WTC11 (cell line): ENCODE results near the gene CEP63. TPM values are rescaled to one million over a fixed set of nuclear protein-coding genes. Genes with fewer than 3 reads are reported as not detected.

ENCODE experiments used
- CBFB ChIP-seq: sonication (generic); formaldehyde crosslinking; IDR thresholded peaks from 2 replicates; pipeline ENCODE4 v1.8.1; 2022; ENCODE audit warnings: mild to moderate bottlenecking, low read depth, missing genetic modification reagents
- EMX1 ChIP-seq: fragments of 250-450 bp; sonication (Bioruptor Pico); IDR thresholded peaks from 2 replicates; pipeline ENCODE4 v1.8.0; 2021; ENCODE audit warnings: mild to moderate bottlenecking
- ERG ChIP-seq: fragments of 250-450 bp; sonication (Bioruptor Pico); IDR thresholded peaks from 2 replicates; pipeline ENCODE4 v1.8.0; 2021; ENCODE audit warnings: mild to moderate bottlenecking
- ESRRA ChIP-seq: sonication (generic); formaldehyde crosslinking; IDR thresholded peaks from 2 replicates; pipeline ENCODE4 v1.8.1; 2022; ENCODE audit warnings: mild to moderate bottlenecking, missing genetic modification reagents, borderline replicate concordance
- FOXK1 ChIP-seq: sonication (generic); formaldehyde crosslinking; IDR thresholded peaks from 2 replicates; pipeline ENCODE4 v1.8.0; 2022; ENCODE audit warnings: mild to moderate bottlenecking, moderate library complexity, missing genetic modification reagents
- HMGA2 ChIP-seq: fragments of 250-450 bp; sonication (Bioruptor Pico); IDR thresholded peaks from 2 replicates; pipeline ENCODE4 v1.4.0; 2021; ENCODE audit warnings: mild to moderate bottlenecking, moderate library complexity
- IRF2 ChIP-seq: sonication (generic); formaldehyde crosslinking; IDR thresholded peaks from 2 replicates; pipeline ENCODE4 v1.8.0; 2022; ENCODE audit warnings: low read depth, missing genetic modification reagents, borderline replicate concordance
- KAT7 ChIP-seq: sonication (generic); formaldehyde crosslinking; IDR thresholded peaks from 2 replicates; pipeline ENCODE4 v1.8.1; 2023; ENCODE audit warnings: missing genetic modification reagents, mild to moderate bottlenecking, borderline replicate concordance
- MXD4 ChIP-seq: fragments of 250-450 bp; sonication (Bioruptor Pico); IDR thresholded peaks from 2 replicates; pipeline ENCODE4 v1.8.0; 2021; ENCODE audit warnings: mild to moderate bottlenecking, moderate library complexity, borderline replicate concordance
- MYBL2 ChIP-seq: sonication (generic); formaldehyde crosslinking; IDR thresholded peaks from 2 replicates; pipeline ENCODE4 v1.8.1; 2023; ENCODE audit warnings: mild to moderate bottlenecking, moderate library complexity, missing genetic modification reagents
- NR1H2 ChIP-seq: sonication (generic); formaldehyde crosslinking; IDR thresholded peaks from 2 replicates; pipeline ENCODE4 v1.9.0; 2021; ENCODE audit warnings: mild to moderate bottlenecking, moderate library complexity, missing genetic modification reagents
- PRDM15 ChIP-seq: sonication (generic); formaldehyde crosslinking; IDR thresholded peaks from 2 replicates; pipeline ENCODE4 v1.8.0; 2022; ENCODE audit warnings: missing genetic modification reagents
- RELA ChIP-seq: sonication (generic); formaldehyde crosslinking; IDR thresholded peaks from 2 replicates; pipeline ENCODE4 v1.8.1; 2022; ENCODE audit warnings: missing genetic modification reagents, mild to moderate bottlenecking, borderline replicate concordance
- RORB ChIP-seq: fragments of 250-450 bp; sonication (Bioruptor Pico); IDR thresholded peaks from 2 replicates; pipeline ENCODE4 v1.9.0; 2021; ENCODE audit warnings: mild to moderate bottlenecking
- TCF7 ChIP-seq: sonication (generic); formaldehyde crosslinking; IDR thresholded peaks from 2 replicates; pipeline ENCODE4 v1.8.0; 2022; ENCODE audit warnings: mild to moderate bottlenecking, low read depth, missing genetic modification reagents, moderate library complexity
- USF2 ChIP-seq: sonication (generic); formaldehyde crosslinking; IDR thresholded peaks from 2 replicates; pipeline ENCODE4 v1.8.1; 2023; ENCODE audit warnings: mild to moderate bottlenecking, missing genetic modification reagents, moderate library complexity
- ZNF281 ChIP-seq: sonication (generic); formaldehyde crosslinking; IDR thresholded peaks from 2 replicates; pipeline ENCODE4 v1.8.0; 2023; ENCODE audit warnings: mild to moderate bottlenecking, missing genetic modification reagents
- ZNF317 ChIP-seq: sonication (generic); formaldehyde crosslinking; IDR thresholded peaks from 2 replicates; pipeline ENCODE4 v1.8.1; 2023; ENCODE audit warnings: low read depth, mild to moderate bottlenecking, moderate library complexity, missing genetic modification reagents, borderline replicate concordance
- total RNA-seq: library from RNA; stranded (reverse); gene quantifications from 3 replicates; pipeline ENCODE4 v1.2.3, GENCODE V29; 2021
- TF ChIP-seq, protein P1 (sequence below): sonication (generic); formaldehyde crosslinking; IDR thresholded peaks from 2 replicates; pipeline ENCODE4 v1.8.0; 2023; ENCODE audit warnings: missing genetic modification reagents, mild to moderate bottlenecking, borderline replicate concordance
- TF ChIP-seq, protein P2 (sequence below): fragments of 200-600 bp; IDR thresholded peaks from 2 replicates; pipeline ENCODE4 v1.8.0; 2022; ENCODE audit warnings: antibody characterized with exemption
- TF ChIP-seq, protein P3 (sequence below): sonication (generic); formaldehyde crosslinking; IDR thresholded peaks from 2 replicates; pipeline ENCODE4 v1.8.1; 2022; ENCODE audit warnings: mild to moderate bottlenecking, missing genetic modification reagents, moderate library complexity, borderline replicate concordance

The CEP63 gene
- total RNA-seq, 1 experiment from 2014 or later = 28.0 TPM

DNA sequence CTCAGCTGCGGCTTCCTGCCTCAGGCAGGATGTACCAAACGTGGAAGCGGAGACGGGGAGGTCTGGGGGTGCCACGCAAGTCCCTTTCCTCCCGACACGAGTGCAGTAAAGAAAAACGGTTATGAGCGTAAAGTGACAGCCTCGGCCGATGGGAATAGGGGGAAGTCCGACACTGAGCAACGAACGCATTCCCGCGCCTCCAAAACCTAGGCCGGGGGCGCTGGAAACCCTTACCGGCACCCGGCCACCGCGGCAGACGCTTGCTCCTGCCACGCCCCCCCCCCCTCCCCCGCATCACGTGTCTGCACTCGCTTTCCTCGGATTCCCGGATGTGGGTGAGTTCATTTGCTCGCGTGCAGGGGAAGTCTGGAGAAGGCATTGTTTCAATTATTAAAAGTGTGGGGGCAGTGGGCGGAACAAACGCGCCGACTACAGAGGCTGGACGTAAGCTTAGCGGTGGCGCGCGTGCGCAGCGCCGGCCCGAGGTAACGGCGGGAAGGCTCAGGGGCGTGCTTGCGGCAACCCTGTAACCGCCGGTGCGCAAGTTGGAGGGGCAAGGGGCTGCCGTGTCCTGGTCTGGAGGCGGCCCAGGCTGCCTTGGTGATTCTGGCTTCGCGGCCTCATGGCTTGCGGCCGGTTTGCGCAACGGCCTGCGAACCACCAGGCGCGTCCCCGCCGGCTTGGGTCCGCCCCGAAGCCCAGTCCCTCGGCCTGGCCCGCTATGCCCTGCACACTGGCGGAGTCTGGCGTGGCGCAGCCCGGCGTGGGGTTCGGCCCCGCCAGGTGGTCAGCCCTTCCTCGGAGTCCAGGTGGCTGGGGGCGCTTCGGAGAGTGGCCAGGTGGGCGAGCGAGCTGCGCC lies at the start of gene CEP63, which contains the start of gene ANAPC13 (continued):
- TF ChIP-seq USF2 (CRISPR knock-in tag) = peak; percentile 94
- TF ChIP-seq, protein P1, sequence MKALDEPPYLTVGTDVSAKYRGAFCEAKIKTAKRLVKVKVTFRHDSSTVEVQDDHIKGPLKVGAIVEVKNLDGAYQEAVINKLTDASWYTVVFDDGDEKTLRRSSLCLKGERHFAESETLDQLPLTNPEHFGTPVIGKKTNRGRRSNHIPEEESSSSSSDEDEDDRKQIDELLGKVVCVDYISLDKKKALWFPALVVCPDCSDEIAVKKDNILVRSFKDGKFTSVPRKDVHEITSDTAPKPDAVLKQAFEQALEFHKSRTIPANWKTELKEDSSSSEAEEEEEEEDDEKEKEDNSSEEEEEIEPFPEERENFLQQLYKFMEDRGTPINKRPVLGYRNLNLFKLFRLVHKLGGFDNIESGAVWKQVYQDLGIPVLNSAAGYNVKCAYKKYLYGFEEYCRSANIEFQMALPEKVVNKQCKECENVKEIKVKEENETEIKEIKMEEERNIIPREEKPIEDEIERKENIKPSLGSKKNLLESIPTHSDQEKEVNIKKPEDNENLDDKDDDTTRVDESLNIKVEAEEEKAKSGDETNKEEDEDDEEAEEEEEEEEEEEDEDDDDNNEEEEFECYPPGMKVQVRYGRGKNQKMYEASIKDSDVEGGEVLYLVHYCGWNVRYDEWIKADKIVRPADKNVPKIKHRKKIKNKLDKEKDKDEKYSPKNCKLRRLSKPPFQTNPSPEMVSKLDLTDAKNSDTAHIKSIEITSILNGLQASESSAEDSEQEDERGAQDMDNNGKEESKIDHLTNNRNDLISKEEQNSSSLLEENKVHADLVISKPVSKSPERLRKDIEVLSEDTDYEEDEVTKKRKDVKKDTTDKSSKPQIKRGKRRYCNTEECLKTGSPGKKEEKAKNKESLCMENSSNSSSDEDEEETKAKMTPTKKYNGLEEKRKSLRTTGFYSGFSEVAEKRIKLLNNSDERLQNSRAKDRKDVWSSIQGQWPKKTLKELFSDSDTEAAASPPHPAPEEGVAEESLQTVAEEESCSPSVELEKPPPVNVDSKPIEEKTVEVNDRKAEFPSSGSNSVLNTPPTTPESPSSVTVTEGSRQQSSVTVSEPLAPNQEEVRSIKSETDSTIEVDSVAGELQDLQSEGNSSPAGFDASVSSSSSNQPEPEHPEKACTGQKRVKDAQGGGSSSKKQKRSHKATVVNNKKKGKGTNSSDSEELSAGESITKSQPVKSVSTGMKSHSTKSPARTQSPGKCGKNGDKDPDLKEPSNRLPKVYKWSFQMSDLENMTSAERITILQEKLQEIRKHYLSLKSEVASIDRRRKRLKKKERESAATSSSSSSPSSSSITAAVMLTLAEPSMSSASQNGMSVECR = peak; percentile 36; the same call in 1 of the 2 replicates
- no peak for TF ChIP-seq ESRRA (CRISPR knock-in tag)
- TF ChIP-seq ERG (CRISPR knock-in tag) = no peak
- TF ChIP-seq, protein P2, sequence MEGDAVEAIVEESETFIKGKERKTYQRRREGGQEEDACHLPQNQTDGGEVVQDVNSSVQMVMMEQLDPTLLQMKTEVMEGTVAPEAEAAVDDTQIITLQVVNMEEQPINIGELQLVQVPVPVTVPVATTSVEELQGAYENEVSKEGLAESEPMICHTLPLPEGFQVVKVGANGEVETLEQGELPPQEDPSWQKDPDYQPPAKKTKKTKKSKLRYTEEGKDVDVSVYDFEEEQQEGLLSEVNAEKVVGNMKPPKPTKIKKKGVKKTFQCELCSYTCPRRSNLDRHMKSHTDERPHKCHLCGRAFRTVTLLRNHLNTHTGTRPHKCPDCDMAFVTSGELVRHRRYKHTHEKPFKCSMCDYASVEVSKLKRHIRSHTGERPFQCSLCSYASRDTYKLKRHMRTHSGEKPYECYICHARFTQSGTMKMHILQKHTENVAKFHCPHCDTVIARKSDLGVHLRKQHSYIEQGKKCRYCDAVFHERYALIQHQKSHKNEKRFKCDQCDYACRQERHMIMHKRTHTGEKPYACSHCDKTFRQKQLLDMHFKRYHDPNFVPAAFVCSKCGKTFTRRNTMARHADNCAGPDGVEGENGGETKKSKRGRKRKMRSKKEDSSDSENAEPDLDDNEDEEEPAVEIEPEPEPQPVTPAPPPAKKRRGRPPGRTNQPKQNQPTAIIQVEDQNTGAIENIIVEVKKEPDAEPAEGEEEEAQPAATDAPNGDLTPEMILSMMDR = no peak
- peak; percentile 92; the same call in 1 of the 2 replicates for TF ChIP-seq MYBL2 (CRISPR knock-in tag)
- TF ChIP-seq TCF7 (CRISPR knock-in tag) = peak; percentile 73; the same call in 1 of the 2 replicates
- peak; percentile 38; the same call in 1 of the 2 replicates for TF ChIP-seq FOXK1
- no peak for TF ChIP-seq HMGA2
- TF ChIP-seq, protein P3, sequence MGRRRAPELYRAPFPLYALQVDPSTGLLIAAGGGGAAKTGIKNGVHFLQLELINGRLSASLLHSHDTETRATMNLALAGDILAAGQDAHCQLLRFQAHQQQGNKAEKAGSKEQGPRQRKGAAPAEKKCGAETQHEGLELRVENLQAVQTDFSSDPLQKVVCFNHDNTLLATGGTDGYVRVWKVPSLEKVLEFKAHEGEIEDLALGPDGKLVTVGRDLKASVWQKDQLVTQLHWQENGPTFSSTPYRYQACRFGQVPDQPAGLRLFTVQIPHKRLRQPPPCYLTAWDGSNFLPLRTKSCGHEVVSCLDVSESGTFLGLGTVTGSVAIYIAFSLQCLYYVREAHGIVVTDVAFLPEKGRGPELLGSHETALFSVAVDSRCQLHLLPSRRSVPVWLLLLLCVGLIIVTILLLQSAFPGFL (CRISPR knock-in tag) = no peak
- no peak; the same call in 1 of the 2 replicates for TF ChIP-seq CBFB (CRISPR knock-in tag)
- no peak for TF ChIP-seq MXD4 (CRISPR knock-in tag)
- no peak for TF ChIP-seq ZNF281 (CRISPR knock-in tag)
- no peak for TF ChIP-seq ZNF317
- TF ChIP-seq EMX1 (CRISPR knock-in tag) = no peak
- TF ChIP-seq NR1H2 (CRISPR knock-in tag) = no peak
- TF ChIP-seq IRF2 (CRISPR knock-in tag) = no peak; the same call in 1 of the 2 replicates
- TF ChIP-seq PRDM15 (CRISPR knock-in tag) = no peak
- TF ChIP-seq RORB (CRISPR knock-in tag) = no peak
- TF ChIP-seq KAT7 (CRISPR knock-in tag) = 0 out of 2 replicates have a peak, but pooled peaks have one; percentile 40
- TF ChIP-seq RELA (CRISPR knock-in tag) = peak; percentile 83
